Right ventricle myocardium inferior (tissue), 1 donor: ENCODE results near the gene ZNF648. TPM values are rescaled to one million over a fixed set of nuclear protein-coding genes. Genes with fewer than 3 reads are reported as not detected.
"Not testable (repeated sequence)": the region's sequence is repeated elsewhere in the genome, so short reads cannot be mapped to it uniquely, and the experiment has no call there.

Experiments
- ATAC-seq: fragments of 200-7000 bp; cut with Tn5 transposase; one replicate; pipeline ENCODE4 v1.9.1; 2020; ENCODE audit warnings: mild to moderate bottlenecking, moderate library complexity
- DNase-seq: peaks from one replicate; pipeline ENCODE4 v3.0.0; 2021; ENCODE audit errors: missing footprints
- intact Hi-C: fragments of 100-400 bp; cut with DNase I; formaldehyde crosslinking; loops from one replicate; pipeline ENCODE4 v1.11.0; 2022
- total RNA-seq: library from RNA; stranded (reverse); fragmentation: NEBNext Ultra II Directional; extraction: Animal tissue kit (Norgen Biotek cat#: 25700); gene quantifications from one replicate; pipeline ENCODE4 v1.2.1, GENCODE V29; 2021
- donor health status: DM: no; HTN: yes; CAD: no; lungs with severe emphysema.

ZNF648 gene
- total RNA-seq, 1 donor from 2014 or later: not detected

GRCh38 chr1:182046763-182047162 is 14.7 kb downstream of the ZNF648 start:
- no peak for ATAC-seq
- intact Hi-C loops: no loop called here
- no peak for DNase-seq

- intact Hi-C loops, DNase-seq, ATAC-seq: not testable (repeated sequence)
Observed at GRCh38 chr1:182045481-182045880, 16.0 kb downstream of the ZNF648 start.

GRCh38 chr1:182041615-182042014 is 19.9 kb downstream of the ZNF648 start:
- intact Hi-C loops: no loop called here
- DNase-seq (no peak), ATAC-seq (no peak)

GRCh38 chr1:182038220-182038619 is 23.3 kb downstream of the ZNF648 start:
- intact Hi-C loops: no loop called here
- ATAC-seq: no peak
- DNase-seq: no peak

DNA sequence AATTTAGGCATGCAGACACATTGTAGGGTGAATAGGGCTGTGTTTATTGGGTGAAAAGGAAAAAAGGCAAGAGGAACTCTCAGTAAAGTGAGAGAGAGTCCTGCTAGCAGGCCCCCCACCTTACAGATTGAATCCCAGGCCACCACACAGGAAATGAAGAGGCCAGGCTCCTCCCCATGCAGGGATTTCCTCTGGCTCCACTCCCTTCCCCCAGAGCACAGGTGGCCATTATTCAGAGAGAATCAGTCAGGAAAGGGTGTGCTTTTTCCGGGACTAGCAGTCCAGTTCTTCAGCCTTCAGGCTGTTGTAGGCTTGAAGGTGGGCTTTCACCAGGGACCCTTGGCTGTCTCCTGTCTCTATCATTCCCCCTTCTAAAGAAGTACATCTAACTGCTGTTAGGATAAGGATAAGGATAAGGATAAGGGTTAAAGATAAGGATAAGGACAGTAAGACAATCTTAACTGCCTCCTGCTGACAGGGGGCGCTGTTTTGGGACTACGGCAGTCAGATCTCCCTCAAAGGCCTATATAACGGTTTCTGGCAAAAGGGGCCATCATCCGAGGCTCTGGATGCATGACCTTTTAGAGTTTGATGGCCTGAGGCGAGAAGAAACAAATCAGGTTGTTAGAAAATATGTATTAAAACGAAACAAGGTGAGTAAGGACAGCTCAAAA is 26.3 kb downstream of the ZNF648 start:
- no peak for ATAC-seq
- intact Hi-C loops: no loop called here
- no peak for DNase-seq

- ATAC-seq: no peak
- intact Hi-C loops: no loop called here
- DNase-seq: no peak
Observed at GRCh38 chr1:182032251-182032650, 29.3 kb downstream of the ZNF648 start.

DNA sequence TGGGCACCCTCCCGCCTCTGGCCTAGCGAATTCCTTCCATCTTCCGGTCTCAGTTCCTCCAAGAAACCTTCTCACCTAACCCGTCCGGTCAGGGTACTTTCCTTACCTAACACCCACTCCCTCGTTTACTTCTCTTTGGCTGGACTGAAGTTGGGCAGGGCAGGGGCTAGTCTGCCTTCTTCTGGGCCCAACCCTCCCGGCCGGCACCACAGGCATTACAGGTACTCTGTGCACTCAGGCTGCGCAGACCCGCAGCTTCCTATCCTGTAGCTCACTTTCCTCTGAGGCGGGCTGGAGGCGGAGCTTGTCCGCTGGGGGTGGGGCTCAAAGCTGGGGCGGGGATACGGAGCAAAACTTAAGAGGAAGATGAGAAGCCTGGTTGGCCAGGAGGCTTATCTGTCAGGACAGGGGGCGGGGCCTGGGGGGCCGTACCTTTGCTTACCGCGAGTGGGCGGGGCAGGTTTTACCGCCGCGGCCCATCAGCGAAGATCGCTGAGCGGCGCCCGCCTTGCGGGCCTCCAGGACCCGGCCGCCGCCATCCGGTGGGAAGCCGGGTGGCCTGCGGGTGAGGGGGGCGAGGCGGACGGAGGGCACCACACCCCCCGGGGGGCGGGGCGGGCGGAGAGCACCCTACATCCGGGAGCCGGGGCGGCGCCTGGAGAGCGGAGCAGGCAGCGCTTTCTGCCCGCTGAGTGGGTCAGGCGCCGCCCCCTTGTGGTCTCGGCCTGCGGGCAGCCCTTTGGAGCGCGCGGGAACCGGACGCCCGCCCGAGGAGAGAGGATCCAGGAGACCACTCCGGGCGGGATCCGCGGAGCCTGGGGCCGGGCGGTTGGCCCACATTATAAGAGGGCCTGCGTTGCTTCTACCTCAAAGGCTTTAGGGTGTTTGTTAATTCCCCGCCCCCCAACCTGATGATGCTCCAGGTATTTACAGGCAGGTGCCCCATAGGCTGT is 31.9 kb downstream of the ZNF648 start:
- DNase-seq: peak; percentile 97
- intact Hi-C loops: no loop called here

DNA sequence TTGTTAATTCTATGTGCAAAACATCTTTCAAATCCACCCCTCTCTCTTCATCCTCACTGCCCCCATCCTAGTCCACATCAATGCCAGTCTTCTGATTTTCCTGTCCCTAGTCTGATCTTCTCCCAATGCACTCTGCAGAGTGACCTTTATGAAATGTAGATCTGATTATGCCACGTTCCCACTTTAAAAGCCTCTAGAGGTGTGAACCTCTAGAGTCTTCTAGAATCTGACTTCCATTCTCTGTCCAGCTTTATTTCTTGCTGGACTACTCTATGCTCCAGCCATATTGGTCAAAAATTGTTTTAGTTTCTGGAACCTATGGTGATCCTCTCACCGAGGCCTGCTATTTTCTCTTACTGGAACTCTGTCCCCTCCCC is 32.5 kb downstream of the ZNF648 start:
- intact Hi-C loops: no loop called here
- no peak for ATAC-seq
- no peak for DNase-seq

More for the DNA sequence above, 31.9 kb downstream of the ZNF648 start:
- ATAC-seq: peak; percentile 99

GRCh38 chr1:182015360-182015759 is 46.2 kb downstream of the ZNF648 start:
- DNase-seq (no peak), ATAC-seq (no peak)
- intact Hi-C loops: no loop called here

- ATAC-seq, intact Hi-C loops, DNase-seq: not testable (repeated sequence)
Observed at GRCh38 chr1:182010800-182011370, 50.6 kb downstream of the ZNF648 start.

DNA sequence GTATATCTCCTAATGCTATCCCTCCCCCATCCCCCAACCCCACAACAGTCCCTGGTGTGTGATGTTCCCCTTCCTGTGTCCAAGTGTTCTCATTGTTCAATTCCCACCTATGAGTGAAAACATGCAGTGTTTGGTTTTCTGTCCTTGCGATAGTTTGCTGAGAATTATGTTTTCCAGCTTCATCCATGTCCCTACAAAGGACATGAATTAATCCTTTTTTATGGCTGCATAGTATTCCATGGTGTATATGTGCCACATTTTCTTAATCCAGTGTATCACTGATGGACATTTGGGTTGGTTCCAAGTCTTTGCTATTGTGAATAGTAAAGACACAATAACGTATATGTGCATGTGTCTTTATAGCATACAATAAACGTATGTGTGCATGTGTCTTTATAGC is 56.1 kb downstream of the ZNF648 start:
- DNase-seq, intact Hi-C loops, ATAC-seq: not testable (repeated sequence)

DNA sequence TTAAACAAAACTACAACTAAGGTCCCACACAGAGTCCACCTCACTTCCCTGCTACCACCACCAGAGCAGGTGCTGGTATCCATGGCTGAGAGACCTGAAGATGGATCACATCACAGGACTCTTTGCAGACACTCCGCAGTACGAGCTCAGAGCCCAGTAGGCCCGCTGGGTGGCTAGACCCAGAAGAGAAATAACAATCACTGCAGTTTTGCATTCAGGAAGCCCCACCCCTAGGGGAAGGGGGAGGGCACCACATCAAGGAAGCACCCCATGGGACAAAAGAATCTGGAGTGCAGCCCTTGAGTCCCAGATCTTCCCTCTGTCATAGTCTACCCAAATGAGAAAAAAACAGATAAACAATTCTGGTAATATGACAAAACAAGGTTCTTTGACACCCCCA is 56.9 kb downstream of the ZNF648 start:
- DNase-seq (no peak), ATAC-seq (no peak)
- intact Hi-C loops: no loop called here
